ENCODE results near the gene BSND. TPM values are rescaled to one million over a fixed set of nuclear protein-coding genes. Genes with fewer than 3 reads are reported as not detected.
A peak's percentile ranks its signal among the peaks of the same experiment; 100 is the strongest.
"Not testable (repeated sequence)": the region's sequence is repeated elsewhere in the genome, so short reads cannot be mapped to it uniquely, and the experiment has no call there.

The BSND gene
- total RNA-seq (2014; rRNA removed; shearing (Covaris generic); ENCODE audit: low replicate concordance), result not detected in 2 replicates

- in situ Hi-C loops (cut with HindIII; ENCODE audit: low pct_unique_long_range_greater_than_20kb, low sequenced_read_pairs), result no loop called here
- no peak for DNase-seq (ENCODE audit: low read depth)
These were observed at the start of gene BSND for GRCh38 chr1:54998677-54999076. BSND (plus strand) TSS chr1:54998933; CDS start chr1:54999187, 254 bp downstream.

- in situ Hi-C loops (cut with HindIII; ENCODE audit: low pct_unique_long_range_greater_than_20kb, low sequenced_read_pairs), result no loop called here
- DNase-seq (ENCODE audit: low read depth), result no peak
These were observed 49.7 kb upstream of the BSND start for GRCh38 chr1:54949053-54949452.

GRCh38 chr1:54950006-54950368 is 48.7 kb upstream of the BSND start:
- in situ Hi-C loops (cut with HindIII; ENCODE audit: low pct_unique_long_range_greater_than_20kb, low sequenced_read_pairs), result no loop called here
- DNase-seq (ENCODE audit: low read depth), result no peak

DNA sequence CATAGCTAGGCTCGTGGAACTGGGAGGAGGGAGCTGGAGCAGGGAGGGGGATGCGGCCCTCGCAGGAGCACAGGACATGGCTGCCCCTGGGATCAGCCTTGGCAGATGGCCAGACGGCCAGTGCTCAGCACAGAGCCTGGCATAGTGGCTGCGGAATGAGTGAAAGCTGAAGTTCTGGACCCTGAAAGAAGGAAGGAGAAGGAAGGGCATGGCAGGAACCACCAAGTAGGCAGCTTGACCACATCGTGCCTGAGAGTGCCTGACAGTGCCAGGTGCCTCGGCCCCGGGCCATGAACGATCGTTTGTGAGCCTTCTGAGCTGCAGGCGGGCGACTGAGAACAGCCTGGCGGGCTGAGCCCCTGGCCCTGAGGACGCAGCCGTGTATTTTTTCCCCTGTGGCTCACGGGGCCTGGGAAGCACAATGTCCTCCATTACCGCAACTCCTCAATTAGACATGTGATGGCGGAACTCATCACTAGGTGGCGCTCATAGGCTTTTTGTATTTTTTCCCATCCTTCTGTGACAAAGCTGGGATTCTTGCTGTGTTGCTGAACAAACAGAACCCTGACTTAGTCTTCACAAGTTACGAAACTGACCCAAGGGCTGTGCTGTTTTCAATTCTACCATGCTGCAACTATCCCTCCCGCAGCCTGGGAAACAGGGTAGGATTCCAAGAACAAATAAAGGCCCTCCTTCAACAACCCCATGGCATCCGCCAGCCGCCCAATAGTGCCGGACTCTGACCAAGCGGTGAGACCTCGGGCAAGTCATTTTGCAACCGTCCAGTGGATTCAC is 48.2 kb upstream of the BSND start:
- in situ Hi-C loops (cut with HindIII; ENCODE audit: low pct_unique_long_range_greater_than_20kb, low sequenced_read_pairs), result no loop called here
- DNase-seq (ENCODE audit: low read depth), result peak; percentile 64

DNA sequence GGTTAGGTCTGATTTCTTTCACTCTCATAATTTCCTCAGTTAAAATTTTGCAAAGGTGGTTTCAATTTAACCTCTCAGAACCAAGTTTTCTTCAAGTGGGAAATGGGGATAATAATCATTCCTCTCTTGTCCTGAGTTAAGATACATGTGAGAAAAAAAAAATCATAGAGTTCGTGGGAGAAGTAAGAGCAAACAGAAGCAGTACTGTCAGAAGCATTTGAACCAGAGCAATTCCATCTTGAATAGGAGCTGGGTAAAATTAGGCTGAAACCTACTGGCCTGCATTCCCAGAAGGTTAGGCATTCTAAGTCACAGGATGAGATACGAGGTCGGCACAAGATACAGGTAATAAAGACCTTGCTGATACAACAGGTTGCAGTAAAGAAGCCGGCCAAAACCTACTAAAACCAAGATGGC is 46.9 kb upstream of the BSND start:
- in situ Hi-C loops (cut with HindIII; ENCODE audit: low pct_unique_long_range_greater_than_20kb, low sequenced_read_pairs), result no loop called here
- no peak for DNase-seq (ENCODE audit: low read depth)

DNA sequence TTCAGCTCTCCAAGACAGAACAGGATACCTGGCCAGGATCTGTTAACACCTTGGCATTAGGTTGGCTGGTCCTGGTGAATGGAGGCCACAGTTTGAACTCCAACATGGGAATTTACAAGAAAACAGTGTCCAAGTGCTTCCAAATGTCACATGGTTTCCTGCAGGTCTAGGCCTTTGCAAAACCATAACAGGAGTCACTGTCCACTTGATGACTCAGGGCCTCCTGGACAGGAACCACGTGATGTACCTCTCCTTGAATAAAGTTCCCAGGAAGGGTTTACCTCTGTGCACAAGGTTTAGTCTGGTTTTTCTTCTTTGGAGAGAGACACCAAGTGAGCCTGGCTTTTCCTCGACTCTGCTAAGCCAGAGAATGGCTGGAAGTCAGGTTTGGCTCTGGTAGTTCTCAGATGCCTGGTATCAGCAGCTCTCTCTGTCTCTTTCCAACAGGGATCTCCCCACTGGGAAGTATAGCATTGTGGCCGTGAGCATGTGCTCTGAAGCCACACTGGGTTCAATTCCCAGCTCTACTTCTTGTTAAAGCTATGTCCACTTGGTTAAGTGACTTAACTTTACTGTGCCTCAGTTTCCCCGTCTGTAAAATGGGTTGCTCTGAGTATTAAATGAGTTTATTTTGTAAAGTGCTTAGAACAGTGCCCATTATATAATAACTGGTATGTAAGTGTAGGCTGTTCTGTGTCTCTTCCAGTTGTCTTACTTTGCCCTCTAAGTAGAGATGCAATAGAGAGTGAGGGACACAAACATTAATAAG is 45.6 kb upstream of the BSND start:
- DNase-seq (ENCODE audit: low read depth), result peak; percentile 21
- in situ Hi-C loops (cut with HindIII; ENCODE audit: low pct_unique_long_range_greater_than_20kb, low sequenced_read_pairs), result no loop called here

DNA sequence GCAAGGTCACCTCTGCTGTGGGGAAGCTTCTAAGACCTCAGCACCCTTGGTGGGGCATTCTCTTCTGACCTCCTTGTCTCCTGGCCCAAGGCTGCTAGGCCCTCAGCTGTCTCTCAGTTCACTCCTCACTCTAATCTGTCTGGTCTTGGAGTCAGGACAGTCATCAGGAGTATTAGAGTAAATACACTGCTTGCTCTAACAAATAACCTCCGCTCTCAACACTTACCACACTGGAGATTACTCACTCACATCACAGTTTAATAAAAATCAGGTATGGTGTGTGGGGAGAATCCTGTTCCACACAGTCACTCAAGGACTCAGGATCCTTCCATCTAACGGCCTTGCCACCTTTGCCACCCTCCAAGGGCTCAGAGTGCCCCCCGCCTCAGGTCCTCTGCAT is 44.9 kb upstream of the BSND start:
- no peak for DNase-seq (ENCODE audit: low read depth)
- in situ Hi-C loops (cut with HindIII; ENCODE audit: low pct_unique_long_range_greater_than_20kb, low sequenced_read_pairs), result no loop called here

DNA sequence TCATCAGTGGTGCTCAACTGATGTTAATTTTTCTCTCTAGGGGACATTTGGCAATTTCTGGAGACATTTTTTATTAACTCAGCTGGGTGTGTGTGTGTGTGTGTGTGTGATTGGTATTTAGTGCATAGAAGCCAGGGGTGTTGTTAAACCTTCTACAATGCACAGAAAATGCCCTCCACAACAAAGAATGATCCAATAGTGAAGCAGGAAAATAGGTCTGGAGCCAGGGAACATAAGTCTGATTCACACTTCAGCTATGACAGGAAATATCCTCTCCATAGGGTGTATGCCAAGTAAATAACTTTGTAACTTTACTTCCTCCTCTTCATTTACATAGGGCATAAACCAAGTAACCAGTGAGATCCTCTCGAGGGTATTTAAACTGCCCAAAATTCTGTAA is 43.4 kb upstream of the BSND start:
- in situ Hi-C loops (cut with HindIII; ENCODE audit: low pct_unique_long_range_greater_than_20kb, low sequenced_read_pairs), result no loop called here
- no peak for DNase-seq (ENCODE audit: low read depth)

- in situ Hi-C loops (cut with HindIII; ENCODE audit: low pct_unique_long_range_greater_than_20kb, low sequenced_read_pairs), result no loop called here
- no peak for DNase-seq (ENCODE audit: low read depth)
These were observed 42.0 kb upstream of the BSND start for GRCh38 chr1:54956726-54957125.

- DNase-seq (ENCODE audit: low read depth), result no peak
- in situ Hi-C loops (cut with HindIII; ENCODE audit: low pct_unique_long_range_greater_than_20kb, low sequenced_read_pairs), result no loop called here
These were observed 39.5 kb upstream of the BSND start for GRCh38 chr1:54959241-54959640.

GRCh38 chr1:54962612-54963395 is 35.9 kb upstream of the BSND start:
- in situ Hi-C loops (cut with HindIII; ENCODE audit: low pct_unique_long_range_greater_than_20kb, low sequenced_read_pairs), result no loop called here

DNA sequence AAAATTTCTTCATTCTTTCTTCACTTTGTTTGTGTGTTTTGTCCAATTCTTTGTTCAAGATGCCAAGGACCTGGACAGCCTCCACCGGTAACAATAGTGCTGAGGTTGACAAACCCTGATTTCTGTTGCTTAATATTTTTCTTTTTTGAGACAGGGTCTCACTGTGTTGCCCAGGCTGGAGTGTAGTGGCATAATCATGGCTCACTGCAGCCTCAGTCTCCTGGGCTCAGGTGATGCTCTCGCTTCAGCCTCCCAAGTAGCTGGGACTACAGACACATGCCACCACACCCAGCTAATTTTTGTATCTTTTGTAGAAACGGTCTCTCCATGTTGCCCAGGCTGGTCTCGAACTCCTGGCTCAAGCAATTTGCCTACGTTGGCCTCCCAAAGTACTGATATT is 34.9 kb upstream of the BSND start:
- DNase-seq (ENCODE audit: low read depth); in situ Hi-C loops (cut with HindIII; ENCODE audit: low pct_unique_long_range_greater_than_20kb, low sequenced_read_pairs): not testable (repeated sequence)

More at GRCh38 chr1:54962612-54963395, 35.9 kb upstream of the BSND start:
- DNase-seq (ENCODE audit: low read depth), result no peak

DNA sequence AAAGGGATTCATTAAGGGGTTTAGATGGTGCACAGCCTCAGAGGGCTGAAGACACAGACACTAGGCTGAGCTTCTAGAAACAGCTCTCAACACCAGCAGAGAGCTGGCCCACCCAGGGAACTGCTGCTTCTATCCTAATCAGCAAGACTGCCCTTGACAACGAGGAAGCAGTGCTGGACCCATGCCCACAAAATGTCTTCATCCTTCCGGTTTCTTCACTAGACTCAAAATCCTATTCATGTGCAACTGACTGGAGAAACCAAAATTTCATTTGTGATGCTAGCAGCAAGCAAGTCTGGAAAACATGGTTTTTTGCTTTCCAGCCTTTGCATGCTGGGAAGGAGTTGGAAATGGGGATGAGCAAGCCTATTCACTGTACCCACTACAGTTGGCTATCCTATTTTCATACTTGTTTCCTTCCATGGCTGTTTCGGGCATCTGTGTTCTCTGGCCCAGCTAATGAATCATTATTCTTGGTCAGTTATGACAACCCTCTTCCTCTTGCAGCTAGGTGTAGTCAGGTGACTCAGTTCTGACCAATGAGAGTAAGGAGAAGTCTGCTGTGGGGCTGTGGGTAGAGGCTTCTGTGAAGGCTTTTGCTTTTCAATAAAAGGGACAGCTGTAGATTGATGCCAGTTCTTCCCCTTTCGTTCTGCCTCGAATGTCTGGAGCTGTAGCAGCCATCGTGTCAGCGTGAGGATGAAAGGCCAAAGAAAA is 33.0 kb upstream of the BSND start:
- no peak for DNase-seq (ENCODE audit: low read depth)

DNA sequence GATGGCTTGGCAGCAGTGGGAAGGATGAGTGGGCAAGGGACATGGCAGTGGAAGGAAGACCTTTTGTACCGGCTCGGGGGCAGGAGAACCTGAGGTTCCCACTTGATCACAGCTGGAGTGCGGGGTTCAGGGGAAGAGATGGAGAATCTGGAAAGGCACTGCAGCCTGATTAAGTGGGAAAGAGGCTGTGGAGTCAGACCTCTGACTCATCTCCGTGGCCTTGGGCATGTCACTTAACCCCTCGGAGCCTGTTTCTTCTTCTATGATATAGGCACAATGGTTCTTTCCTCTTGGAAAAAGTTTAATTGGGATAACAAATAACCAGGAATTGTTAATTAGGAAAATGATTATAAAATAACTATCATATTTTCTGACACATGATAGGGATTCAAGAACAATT is 31.4 kb upstream of the BSND start:
- no peak for DNase-seq (ENCODE audit: low read depth)
- in situ Hi-C loops (cut with HindIII; ENCODE audit: low pct_unique_long_range_greater_than_20kb, low sequenced_read_pairs), result no loop called here

More for the DNA sequence above, 33.0 kb upstream of the BSND start:
- in situ Hi-C loops (cut with HindIII; ENCODE audit: low pct_unique_long_range_greater_than_20kb, low sequenced_read_pairs), result no loop called here

DNA sequence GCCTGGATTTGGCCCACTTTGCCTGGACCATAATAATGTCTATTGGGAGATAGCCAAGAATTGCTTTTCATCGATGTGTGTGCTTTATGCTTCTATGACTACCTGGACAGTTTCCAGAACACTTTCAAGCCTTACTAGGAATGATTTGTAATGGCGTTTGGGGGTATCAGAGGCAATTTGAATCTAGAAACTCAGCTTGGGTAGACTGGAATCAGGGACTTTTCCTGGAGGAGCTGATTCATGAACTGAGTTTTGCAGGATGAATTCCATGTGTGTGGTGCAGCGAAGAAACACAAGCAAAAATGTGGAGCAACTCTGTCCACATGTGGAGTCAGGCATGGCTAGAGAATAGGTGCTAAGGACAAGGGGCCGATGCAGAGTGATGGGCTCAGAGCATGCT is 30.2 kb upstream of the BSND start:
- no peak for DNase-seq (ENCODE audit: low read depth)
- in situ Hi-C loops (cut with HindIII; ENCODE audit: low pct_unique_long_range_greater_than_20kb, low sequenced_read_pairs), result no loop called here

- DNase-seq (ENCODE audit: low read depth), result no peak
- in situ Hi-C loops (cut with HindIII; ENCODE audit: low pct_unique_long_range_greater_than_20kb, low sequenced_read_pairs), result no loop called here
These were observed 28.9 kb upstream of the BSND start for GRCh38 chr1:54969879-54970278.

- in situ Hi-C loops (cut with HindIII; ENCODE audit: low pct_unique_long_range_greater_than_20kb, low sequenced_read_pairs), result no loop called here
These were observed 27.8 kb upstream of the BSND start for GRCh38 chr1:54970901-54971300.

GRCh38 chr1:54971317-54971791 is 27.4 kb upstream of the BSND start:
- in situ Hi-C loops (cut with HindIII; ENCODE audit: low pct_unique_long_range_greater_than_20kb, low sequenced_read_pairs), result no loop called here
- peak; percentile 35 for DNase-seq (ENCODE audit: low read depth)

More at GRCh38 chr1:54970901-54971300, 27.8 kb upstream of the BSND start:
- no peak for DNase-seq (ENCODE audit: low read depth)

Measured in Caki2 (cell line).